Measurements from ENCODE around the gene PHOSPHO1.

Gene PHOSPHO1

GRCh38 chr17:49241692-49242397, 11.3 kb upstream of the PHOSPHO1 start:
- DNase-seq: no peak

- DNase-seq: no peak
Measured at GRCh38 chr17:49241040-49241439, 10.5 kb upstream of the PHOSPHO1 start.

- no peak for DNase-seq
Measured at GRCh38 chr17:49240619-49241018, 10.0 kb upstream of the PHOSPHO1 start.

DNA sequence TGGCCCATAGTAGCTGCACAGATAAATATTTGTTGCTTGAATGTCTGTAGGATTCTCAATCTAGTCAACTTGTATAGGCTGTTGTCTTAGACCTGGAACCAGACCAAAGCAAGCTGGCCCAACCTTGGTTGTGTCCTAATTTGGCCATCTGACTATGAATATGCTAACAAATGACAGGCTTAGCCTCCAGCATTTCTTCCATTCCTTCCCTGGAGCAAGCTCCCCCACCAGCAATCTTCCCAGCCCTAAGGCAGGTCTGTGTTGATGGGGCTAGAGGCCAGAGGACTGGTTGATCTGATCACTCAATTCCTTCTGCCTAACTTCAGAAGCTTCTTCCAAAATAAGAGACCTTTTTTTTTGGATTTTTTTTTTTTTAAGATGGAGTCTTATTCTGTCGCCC, 9.4 kb upstream of the PHOSPHO1 start:
- DNase-seq: no peak

GRCh38 chr17:49235896-49236295, 5.3 kb upstream of the PHOSPHO1 start:
- no peak for DNase-seq

- DNase-seq: no peak
Measured at GRCh38 chr17:49234509-49235080, 4.0 kb upstream of the PHOSPHO1 start.

DNA sequence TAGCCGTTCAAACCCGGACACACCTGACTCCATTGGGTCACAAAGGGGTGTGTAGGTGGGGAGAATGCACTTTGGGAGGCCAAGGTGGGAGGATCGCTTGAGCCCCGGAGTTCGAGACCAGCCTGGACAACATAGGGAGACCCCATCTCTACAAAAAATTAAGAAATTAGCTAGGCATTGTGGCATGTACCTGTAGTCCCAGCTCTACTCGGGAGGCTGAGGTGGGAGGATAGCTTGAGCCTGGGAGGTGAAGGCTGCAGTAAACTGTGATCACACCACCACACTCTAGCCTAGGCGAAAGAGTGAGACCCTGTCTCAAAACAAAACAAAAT, 942 bp upstream of the PHOSPHO1 start:
- DNase-seq: no peak

DNA sequence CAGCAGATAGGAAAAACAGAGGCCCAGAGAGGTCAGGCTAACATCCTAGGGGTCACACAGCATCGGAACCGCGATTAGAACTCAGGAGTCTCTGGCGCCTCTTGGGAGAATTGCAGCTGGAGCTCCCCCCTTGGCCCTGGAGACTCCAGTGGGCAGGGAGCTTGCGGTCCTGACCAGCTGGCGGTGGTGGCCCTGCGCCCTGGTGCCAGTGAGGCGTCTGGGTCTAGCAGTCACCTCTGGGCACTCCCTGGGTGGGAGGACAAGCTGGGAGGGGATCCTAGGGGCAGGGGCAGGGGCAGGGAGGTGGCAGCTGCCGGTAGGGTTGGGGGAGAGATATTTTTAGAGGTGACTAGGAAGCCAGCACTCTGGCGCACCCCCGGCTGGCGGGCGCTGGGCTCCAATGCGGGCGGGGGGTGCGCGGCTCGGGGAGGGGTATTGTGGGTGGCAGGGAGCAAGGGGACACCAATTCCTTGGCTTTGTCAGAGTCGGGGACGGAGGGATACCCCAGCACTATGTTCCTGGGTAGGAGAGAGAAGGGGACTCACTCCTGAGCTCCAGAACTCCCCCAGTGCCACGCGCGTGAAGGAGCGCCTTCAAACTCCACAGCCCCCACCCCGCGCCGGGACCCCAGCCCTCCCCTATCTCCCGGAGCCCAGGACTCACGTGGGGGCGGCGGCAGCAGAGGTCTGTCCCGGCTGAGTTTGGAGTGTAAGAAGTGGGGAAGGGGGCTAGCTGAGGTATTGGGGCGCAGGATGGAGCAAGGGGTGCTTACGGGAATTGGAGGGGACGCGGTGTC, 584 bp downstream of the PHOSPHO1 start:
- no peak for DNase-seq

DNA sequence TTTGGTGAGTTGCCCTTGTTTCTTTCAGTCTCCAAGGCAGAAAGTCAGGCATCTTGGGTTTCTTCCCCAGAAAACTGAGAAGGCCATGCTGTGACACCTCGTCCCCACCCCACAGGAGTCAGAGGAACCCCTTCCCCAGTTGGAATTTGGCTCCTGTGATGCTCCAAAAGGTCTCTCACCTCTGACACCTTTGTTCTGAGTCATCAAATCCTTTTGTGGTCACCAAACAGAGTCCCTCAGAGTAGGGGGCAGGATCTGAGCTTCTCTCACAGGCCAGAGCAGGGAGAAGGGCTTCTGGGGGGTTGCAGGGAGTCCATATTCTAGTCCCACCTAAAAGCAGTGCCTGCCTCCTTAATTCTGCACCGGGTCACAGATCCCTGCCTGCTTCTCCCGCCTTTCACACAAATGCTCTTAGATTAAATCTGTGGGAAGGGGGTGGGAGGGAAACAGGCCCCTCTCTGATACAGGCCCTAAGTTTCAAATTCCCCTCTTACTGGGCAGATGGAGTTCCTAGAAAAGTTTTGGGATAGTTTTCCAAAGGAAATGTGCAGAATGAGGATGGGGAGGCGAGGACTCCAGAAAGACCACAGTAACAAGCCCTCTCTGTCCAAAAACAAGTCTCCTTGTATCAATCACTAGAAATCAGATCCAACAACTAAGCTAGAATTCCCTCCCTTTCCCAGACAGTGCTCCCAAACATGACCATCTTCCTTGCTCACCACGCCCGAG, 1.3 kb downstream of the PHOSPHO1 start:
- DNase-seq: no peak

DNA sequence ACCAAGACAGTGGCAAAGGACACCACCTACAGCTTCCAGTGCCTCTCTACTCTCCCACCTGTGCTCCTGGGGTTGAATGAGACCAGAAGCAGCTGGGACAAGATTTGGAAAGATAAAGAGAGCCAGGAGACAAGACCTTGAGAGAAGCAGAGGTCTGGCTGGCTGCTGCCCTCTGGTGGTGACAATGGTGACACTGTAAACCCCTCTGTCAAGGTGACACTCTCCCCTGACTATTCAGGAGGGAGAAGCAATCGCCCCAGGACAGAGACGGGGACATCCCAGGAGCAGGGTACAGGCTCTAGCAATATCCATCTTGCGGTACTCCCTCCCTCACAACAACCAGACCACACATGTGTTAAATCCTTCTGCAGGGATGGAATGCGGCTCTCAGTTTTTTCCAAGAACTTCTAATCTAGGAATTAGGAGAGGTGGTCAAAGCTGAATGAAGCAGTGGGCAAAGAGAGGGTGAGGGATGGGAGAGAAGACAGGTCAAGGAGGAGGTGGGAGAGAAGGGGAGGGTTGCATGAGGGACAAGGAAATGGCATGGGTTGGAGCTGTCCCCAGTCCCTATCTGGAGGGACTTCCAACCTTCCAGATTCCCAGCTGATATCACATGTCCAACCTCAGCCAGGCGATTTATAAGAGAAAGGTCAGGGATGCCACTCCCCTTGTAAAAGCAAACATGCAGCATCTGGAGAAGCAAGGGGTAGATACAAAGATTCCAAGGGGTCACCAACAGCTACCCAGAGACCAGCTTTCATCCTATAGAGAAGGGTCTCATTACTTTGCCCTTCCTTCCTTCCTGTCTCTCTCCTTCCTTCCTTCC, 2.9 kb downstream of the PHOSPHO1 start:
- DNase-seq: peak; percentile 33

DNA sequence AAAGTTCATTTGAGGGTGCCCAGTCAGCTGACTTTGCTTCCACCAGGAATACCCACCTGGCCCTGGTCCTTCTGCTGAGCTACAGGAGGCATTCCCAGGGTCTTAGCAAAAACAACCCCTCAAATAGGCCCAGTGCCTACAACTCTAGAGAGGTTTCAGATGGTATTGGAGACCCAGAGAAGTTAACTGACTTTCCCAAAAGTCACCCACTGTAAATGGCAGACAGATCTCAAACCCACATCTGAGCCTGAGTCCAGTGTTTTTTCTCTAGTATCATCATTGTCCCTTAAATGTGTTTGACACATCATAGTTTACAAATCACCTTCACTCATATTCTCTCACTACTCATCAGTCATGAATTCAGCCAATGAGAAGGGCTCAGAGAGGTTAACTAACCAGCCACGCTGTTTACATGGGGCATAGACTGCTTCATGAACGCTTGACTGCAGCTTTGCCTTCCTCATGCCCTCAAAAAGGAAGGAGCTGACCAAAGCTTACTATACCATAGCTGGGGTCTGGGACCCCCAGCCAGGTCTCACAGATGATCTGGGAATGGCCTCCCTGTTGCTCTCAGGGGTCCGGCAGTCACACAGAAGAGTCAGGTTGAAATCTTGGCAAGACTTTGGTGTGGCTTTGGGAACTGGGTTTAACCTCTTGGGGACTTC, 3.7 kb downstream of the PHOSPHO1 start:
- DNase-seq: no peak

DNA sequence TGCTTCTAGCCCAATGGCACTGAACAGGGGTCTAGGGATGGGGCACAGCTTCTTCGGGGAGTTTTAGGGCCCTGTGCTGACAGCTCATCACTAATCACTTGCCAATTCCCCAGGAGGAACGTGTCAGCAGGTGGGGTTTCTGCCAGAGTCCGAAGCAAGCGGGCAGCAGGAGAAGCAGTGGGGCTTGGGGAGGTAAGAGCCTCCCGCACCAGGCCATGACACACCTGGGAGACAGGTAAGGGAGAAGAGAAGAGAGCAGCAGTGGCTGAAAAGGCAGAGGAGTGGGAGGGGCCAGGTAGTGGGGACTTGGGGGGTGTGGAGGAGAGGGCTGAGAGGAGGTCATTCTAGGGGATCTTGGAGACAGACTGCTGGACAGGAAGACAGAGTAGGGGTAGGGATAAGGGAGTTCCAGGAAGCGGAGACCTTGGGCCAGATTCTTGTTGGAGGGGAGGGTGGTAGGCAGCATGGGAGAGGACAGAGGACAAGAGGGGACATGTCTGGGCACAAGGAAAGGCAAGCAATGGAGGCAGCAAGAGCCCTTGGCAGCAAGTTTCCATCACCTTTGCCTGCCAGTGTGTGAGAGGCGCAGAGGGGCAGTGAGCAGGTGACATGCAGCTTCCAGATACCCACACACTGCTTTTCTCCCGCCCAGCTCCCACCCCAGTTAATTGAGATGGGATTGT, 4.9 kb downstream of the PHOSPHO1 start:
- no peak for DNase-seq

DNA sequence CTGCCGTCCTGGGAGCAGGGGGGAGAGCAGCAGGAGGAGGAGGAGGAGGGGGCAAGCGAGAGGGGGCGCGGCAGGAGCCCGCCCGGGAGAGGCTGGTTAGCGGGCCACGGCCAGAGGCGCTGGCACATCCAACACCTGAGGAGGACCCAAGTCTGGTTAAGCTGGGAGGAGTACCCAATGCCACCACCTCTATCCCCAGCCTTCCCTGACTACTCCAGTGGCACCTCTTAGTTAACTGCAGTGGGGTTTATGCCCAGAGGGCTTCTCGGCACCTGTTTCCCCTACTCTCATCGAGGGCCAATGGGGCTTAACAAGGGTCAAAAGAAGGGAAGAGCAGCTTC, 5.6 kb downstream of the PHOSPHO1 start:
- no peak for DNase-seq

- no peak for DNase-seq
Measured at GRCh38 chr17:49224198-49224996, 6.2 kb downstream of the PHOSPHO1 start.

DNA sequence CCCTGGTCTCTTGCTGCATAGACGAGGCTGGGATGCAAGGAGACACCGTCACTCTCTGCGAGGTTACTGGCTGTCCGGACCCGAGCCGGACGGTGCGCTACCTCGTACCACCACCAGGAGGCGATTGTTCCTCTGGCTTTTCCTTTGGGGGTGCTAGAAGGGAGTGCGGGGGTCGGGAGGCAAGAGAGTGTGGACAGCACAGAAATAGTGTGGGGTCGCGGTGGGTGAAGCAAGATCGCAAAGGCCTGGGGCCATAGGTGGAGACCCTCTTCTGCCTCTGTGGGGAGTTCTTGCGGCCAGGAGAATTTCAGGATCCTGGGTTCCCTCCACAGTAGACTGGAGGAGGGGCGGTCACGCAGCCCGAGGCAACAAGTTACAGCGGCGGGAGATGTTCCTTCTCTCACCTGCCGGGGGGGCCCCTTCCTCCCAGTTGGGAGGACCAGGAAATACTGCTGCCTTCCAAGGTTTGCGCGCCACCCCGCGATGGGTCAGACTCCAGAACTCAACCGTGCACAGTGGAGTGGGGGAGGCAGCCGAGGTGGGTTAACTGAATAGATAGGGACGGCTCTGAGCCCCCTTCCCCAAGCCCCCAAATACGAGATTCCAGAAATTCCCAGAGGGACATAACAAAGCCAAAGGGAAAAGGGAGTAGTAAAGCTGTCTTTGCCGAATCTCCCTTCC, 6.9 kb downstream of the PHOSPHO1 start:
- DNase-seq: no peak

GRCh38 chr17:49223168-49223516, 7.4 kb downstream of the PHOSPHO1 start:
- DNase-seq: no peak

- DNase-seq: no peak
Measured at GRCh38 chr17:49219987-49220386, 10.6 kb downstream of the PHOSPHO1 start.

GRCh38 chr17:49218941-49219913, 11.4 kb downstream of the PHOSPHO1 start:
- DNase-seq: no peak
